HS-5 (cell line): Measurements from ENCODE around the gene MARCHF10.
"Not testable (repeated sequence)": the region's sequence is repeated elsewhere in the genome, so short reads cannot be mapped to it uniquely, and the experiment has no call there.

ENCODE experiments used
- DNase-seq: peaks from one replicate; pipeline ENCODE4 v3.0.0-alpha.2; 2012; ENCODE audit warnings: low read depth

The MARCHF10 gene

DNA sequence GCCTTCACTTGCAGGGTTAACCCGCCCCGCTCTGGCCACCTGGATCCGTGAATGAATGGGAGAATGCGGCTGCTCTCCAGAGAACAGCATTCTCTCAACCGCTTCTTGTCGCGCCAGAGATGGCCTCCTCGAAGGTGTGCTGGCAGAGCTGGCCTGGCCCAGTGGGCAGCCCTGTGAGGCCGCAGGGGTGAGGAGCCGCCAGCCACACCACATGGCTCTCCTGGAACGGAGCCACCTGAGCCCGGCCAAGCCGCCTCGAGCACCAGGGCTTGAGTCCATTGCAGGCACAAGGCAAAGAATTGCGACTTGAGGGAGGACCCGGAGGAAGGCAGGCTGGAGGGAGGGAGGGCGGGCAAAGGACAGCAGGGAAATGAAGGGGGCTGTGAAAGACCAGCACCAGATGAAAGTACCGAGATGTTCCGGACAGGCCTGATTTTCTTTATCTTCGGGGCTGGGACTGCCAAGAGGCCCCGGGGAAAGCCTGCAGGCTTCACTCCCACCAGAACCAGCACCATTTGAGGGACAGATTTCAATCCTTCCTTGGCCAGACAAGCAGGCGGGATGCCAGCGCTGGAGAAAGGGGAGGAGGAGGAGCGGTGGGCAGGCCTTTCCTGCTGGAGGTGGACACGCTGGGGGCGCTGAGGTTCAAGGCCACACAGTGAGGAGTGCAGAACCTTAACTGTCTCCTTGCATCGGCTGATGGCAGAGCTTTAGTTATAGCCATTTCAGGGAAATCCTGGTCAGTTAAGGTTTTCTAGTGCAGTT, 111.2 kb downstream of the MARCHF10 start:
- no peak for DNase-seq

DNA sequence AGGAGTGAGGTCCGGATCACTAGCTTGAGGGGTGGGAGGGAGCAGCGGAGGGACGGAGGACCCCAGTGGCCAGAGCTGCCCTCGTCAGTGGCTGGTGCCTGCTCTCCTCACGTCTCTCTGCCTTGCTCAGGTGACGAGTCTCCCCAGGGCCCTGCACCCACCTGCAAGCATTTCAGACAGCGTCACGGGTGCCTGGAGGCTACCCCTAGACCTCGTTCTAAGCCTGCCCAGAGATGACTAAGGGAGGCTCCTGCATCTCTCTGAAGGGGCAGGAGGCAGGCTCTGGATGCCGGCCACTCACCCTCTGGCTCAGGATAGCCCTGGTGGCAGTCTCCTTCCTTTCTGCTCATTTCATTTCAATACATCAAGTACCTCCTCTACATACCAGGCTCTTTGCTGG, 111.9 kb downstream of the MARCHF10 start:
- DNase-seq = no peak

DNA sequence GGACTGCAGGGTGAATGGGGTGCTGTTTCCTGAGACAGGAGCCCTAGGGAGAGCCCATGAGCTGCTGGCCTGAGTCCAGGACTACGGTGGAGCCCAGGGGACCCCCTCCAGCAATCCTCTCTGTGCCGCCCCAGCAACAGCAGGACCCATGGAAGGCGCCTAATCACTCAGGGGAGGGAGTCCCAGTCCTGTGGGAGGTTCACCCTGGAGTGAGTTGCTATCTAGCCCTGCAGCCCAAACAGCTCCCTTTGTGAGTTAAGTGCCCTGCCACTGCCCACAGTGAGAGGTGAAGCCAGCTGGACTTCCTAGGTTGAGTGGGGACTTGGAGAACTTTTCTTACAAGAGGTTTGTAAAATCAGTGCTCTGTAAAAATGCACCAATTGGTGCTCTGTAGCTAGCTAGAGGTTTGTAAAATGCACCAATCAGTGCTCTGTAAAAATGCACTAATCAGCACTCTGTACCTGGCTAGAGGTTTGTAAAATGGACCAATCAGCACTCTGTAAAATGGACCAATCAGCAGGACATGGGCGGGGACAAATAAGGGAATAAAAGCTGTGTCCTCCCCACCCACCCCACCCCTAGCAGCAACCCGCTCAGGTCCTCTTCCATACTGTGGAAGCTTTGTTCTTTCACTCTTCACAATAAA, 112.9 kb downstream of the MARCHF10 start:
- DNase-seq = not testable (repeated sequence)

DNA sequence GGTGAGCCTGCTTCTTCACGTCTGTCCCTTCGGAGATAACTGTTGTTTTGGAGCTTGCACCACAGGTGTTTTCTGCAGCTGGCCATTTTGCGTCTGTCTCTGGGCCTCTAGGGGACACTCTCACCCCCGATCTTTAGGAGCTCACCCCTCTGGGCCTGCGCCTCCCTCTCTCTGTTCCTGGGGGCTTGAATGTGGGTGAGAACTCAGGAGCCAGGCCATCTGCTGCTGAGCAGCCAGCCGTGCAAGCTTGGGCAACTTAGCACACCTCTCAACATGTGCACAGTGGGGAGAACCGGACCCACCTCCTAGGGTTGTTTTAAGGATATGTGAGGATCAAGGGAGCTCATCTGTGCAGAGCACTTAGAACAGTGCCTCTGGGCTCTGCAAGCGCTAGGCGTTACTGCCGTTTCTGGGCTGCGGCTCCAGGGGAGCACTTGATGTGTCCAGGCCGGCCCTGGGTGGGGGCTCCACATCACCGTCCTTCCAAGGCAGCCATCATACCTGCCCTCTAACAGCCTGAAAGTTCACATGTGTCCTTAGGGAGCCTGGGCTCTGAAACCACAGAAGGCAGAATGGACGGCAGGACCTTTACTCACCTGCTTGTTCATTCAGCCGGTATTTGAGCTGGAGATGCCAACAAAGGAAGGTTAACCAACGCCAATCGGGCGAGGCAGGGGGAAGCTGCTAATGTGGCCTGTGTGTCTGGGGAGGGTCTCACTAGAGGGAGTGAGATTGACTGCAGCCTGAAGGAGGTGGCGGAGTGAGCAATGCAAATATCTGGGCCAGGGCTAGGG, 114.3 kb downstream of the MARCHF10 start:
- DNase-seq = no peak

DNA sequence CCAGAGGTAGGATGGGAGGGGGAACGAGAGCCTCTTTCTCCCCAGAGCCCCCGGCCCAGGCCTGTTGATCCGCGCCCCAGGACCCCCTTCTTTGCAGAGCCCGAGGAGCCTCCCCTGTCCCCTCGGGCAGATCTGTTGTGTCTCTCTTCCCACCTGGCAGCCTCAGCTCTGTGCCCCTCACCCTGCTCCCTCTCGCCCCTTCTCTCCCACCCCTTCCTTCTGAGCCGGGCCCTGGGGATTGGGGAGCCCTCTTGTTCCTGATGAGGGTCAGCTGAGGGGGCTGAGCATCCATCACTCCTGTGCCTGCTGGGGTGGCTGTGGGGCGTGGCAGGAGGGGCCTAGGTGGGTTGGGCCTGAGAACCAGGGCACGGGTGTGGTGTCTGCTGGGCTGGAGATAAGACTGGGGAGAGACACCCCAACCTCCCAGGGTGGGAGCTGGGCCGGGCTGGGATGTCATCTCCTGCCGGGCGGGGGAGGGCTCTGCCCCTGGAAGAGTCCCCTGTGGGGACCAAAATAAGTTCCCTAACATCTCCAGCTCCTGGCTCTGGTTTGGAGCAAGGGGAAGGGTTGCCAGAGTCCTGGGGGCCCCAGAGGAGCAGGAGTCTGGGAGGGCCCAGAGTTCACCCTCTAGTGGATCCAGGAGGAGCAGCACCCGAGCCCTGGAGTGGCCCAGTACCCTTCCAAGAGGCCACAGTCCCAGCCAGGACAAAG, 115.2 kb downstream of the MARCHF10 start:
- no peak for DNase-seq

DNA sequence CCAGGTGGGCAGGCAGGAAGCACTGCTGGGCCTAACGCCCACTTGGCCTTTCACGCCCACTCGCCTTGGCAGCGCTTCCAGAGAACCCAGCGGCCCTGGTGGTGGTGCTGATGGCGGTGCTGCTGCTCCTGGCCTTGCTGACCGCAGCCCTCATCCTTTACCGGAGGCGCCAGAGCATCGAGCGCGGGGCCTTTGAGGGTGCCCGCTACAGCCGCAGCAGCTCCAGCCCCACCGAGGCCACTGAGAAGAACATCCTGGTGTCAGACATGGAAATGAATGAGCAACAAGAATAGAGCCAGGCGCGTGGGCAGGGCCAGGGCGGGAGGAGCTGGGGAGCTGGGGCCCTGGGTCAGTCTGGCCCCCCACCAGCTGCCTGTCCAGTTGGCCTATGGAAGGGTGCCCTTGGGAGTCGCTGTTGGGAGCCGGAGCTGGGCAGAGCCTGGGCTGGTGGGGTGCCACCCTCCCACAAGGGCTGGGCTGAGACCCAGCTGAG, 115.9 kb downstream of the MARCHF10 start:
- no peak for DNase-seq

DNA sequence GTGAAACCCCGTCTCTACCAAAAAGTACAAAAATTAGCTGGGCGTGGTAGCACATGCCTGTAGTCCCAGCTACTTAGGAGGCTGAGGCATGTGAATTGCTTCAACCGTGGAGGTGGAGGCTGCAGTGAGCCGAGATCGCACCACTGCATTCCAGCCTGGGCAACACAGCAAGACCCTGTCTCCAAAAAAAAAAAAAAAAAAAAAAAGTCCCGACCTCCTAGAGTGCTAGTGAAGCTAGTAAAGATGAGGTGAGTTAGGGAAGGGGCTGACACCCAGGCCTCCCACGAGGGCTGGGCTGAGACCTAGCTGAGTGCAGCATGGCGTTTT, 116.6 kb downstream of the MARCHF10 start:
- not testable (repeated sequence) for DNase-seq

DNA sequence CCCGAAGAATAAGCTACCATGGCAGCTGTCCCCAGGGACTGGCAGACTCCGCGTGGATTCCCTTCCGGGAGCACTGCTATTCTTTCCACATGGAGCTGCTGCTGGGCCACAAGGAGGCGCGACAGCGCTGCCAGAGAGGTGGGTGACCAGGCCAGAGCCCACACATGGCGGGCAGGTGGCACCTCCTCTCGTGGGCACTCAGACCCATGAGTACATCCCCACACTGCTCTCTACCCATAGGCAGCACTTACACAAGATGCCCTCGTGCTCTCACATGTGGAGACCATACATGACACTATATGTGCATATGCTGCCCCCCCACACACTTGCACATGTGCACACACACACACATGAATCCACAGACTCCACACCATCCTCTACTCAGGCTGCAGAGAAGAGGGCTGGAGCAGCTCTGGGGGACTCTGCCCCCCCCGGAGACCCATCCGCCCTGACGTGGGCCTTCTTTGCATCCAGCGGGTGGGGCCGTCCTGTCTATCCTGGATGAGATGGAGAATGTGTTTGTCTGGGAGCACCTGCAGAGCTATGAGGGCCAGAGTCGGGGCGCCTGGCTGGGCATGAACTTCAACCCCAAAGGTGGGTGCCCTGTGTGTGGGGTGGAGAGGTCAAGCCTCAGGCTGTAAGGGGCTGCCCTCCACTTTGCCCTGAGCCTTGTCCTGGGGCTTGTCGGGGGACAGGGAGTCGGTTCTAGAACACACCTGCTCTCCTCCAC, 117.8 kb downstream of the MARCHF10 start:
- no peak for DNase-seq

DNA sequence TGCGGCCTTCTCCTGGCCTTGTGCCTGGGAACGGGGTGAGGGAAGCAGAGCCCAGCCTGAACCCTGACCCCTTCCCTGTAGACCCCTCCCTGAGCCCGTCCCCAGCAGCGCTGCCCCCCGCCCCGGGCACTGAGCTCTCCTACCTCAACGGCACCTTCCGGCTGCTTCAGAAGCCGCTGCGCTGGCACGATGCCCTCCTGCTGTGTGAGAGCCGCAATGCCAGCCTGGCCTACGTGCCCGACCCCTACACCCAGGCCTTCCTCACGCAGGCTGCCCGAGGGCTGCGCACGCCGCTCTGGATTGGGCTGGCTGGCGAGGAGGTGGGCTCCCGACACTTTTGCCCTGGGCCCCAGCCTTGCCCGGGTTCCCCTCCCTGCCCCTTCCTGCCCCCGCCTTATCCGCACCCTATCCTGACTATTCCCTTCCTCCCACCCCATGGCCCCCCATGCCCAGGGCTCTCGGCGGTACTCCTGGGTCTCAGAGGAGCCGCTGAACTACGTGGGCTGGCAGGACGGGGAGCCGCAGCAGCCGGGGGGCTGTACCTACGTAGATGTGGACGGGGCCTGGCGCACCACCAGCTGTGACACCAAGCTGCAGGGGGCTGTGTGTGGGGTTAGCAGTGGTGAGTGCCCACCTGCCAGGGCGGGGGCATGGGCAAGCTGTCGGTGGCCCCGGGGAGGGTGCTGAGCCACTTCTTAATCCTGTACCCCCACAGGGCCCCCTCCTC, 118.5 kb downstream of the MARCHF10 start:
- no peak for DNase-seq

DNA sequence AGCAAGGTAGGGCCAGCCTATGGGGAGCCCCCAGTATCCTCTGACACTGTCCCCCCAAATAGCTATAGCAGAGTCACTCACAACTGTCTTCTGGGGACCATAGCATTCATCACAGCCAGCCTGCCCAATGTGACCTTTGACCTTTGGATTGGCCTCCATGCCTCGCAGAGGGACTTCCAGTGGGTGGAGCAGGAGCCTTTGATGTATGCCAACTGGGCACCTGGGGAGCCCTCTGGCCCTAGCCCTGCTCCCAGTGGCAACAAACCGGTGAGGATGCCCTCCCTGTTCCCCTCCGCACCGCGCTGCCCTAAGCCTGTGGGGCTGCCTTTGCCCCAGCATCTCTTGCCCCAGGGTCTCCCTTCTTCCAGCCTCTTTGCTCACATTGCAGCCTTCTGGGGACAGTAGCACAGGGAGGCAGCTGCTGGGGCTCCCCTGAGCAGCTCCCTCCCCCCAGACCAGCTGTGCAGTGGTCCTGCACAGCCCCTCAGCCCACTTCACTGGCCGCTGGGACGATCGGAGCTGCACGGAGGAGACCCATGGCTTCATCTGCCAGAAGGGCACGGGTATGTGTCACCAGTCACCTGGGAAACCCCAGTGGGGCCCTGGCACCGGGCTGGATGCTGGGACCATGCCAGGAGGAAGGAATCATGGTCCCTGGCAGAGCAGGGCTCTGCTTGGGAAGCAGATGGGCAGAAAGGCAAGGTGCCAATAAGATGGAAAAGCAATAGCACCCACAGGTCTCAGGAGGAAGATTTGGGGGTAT, 119.5 kb downstream of the MARCHF10 start:
- DNase-seq = no peak

DNA sequence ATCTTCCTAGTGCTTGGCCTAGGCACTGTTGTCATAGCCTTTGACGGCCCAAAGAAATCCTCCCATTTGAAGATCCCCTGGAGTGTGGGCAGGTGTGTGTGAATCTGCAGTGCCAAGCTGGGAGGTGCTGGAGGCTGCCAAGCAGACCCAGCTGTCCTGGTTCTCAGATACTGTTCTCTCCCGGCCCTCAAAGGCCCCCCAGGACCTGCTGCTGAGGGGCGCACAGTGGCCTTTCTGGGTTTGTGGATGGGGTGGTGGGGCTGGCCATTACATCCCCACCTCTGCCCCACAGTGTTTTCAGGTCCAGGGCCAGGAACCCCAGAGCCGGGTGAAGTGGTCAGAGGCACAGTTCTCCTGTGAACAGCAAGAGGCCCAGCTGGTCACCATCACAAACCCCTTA, 120.1 kb downstream of the MARCHF10 start:
- DNase-seq = no peak

DNA sequence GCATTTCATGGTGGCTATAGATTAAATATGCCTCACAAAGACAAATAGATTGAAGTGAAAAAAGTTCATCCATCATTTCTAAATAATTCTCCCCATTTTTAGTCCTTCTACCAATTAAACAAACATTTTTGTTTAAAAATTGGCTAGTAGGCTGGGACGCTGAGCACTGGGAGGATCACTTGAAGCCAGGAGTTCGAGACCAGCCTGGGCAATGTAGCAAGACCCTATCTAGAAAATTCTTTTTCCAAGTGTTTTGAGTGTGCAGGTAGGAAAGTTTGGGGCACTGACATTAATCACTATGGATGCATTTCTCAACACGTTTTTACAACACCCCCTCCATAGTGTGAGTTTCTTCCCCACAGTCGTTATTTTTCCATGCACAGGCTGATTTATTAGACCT, 123.9 kb downstream of the MARCHF10 start:
- DNase-seq = no peak

DNA sequence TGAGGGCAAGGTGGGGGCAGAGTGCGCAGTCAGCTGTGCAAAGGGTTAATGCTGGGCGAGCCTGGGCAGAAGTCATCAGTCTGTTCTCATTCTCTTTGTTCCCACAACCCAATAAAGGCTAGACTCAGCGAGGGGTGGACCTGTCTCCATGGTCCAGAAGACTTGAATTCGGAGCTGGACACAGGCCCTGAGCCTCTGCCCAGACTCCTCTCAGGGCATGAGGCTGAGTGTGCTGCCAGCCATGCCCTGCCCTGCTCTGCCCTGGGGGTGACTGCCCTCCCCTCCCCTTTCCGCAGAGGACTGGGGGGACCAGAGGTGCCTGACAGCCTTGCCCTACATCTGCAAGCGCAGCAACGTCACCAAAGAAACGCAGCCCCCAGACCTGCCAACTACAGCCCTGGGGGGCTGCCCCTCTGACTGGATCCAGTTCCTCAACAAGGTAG, 126.2 kb downstream of the MARCHF10 start:
- DNase-seq = no peak

DNA sequence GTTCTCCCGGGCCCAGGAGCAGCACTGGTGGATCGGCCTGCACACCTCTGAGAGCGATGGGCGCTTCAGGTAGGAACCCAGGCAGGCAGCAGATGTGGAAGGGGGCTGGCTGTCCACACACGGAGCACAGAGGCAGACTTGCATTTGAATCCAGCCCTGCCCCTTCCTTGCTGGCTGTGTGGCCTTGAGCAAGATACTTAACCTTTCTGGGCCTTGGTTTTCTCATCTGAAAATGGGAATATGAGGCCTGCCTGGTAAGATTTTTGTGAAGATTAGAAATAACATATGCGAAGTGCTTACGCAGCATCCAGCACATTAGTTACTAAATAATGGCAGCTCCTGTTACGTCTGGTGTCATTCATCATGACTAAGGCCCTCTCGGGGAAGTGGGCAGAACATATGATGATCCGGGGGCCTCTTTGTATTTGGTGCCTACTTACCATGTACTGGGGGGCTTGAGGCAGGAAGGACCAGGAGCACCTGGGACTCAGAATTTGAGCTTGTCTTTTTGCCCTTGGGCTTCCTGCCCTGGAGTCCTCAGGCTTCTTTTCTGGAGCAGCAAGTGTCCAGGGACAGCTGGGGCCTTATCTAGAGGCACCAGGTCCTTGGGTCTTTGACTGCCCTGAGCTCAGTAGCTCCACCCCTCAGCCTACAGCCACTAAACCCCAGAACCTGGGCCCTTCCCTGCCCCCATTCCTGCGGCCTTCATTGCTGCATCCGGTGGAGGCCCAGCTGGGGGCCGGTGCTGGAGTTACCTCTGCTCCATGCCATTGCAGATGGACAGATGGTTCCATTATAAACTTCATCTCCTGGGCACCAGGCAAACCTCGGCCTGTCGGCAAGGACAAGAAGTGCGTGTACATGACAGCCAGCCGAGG, 126.8 kb downstream of the MARCHF10 start:
- DNase-seq = no peak

DNA sequence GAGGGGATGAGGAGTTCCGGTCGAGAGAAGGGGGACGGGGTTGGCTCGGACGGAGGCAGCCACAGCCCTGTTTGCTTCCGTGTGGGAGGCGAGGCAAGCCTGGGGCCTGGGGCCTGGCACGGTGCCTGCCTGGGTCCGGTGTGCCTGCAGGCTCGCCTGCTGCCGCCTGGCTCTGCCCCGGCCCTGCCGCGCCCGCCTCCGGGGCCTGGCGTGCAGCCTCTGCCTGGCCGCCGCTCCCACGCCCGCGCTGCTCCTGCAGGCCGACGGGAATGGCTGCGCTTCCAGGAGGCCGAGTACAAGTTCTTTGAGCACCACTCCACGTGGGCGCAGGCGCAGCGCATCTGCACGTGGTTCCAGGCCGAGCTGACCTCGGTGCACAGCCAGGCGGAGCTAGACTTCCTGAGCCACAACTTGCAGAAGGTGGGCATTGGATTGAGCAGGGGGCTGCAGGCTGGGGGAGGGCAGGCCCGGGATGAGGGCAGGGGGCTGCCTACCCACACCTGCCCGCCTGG, 127.5 kb downstream of the MARCHF10 start:
- no peak for DNase-seq

DNA sequence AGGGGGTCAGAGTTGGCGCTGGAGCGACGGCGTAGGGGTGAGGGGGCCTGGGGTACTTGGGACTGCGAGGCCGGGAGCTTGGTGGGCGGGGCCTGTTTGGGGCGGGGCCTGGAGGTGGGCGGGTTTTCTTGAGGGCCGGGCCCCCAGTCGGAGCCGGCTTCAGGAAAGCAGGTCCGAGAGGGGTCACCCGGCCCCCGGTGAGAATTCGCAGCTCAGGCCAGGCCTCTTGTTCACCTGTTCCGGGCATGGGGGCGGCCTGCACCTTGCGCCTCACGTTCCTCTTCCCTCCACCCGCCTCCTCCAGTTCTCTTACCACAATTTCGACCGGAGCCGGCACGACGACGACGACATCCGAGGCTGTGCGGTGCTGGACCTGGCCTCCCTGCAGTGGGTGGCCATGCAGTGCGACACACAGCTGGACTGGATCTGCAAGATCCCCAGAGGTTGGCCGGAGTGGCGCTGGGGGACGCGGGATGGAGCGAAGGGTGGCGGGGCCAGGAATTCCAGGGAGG, 128.2 kb downstream of the MARCHF10 start:
- DNase-seq = no peak

DNA sequence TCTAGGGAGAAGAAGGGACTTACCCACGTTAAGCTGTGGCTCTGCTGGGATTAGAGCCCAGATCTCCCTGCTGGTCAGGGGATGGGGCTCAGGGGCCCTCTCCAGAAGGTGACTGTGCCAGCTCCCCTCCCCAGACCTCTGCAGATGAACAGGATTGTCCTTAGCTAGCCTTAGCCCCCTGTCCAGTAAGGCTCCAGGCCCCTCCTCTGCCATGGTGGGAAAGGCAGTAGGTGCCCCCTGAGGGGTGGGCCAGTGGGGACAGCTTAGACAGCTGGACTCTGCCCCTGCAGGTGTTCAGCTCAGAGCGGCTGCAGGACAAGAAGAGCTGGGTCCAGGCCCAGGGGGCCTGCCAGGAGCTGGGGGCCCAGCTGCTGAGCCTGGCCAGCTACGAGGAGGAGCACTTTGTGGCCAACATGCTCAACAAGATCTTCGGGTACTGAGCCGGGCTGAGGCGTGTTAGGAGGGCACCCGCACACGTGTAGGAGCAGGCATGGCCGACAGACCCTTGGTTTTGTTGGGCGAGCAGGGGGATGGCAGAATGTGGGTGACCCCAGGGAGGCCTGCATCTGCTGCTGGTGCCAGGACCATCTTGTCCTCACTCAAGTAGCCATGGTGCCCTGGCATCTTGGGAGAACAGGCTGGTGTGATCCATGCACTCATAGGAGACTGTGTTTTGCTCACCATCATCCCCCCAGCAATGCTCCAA, 129.7 kb downstream of the MARCHF10 start:
- no peak for DNase-seq
